GM19351 (cell line): Measurements from ENCODE around the gene KIF5C.

Source experiments
- ATAC-seq: cut with Tn5 transposase; IDR thresholded peaks from one replicate; pipeline ENCODE4 v1.9.1; 2021; ENCODE audit warnings: mild to moderate bottlenecking, moderate library complexity; ENCODE audit not compliant: unreplicated experiment

Gene KIF5C

DNA sequence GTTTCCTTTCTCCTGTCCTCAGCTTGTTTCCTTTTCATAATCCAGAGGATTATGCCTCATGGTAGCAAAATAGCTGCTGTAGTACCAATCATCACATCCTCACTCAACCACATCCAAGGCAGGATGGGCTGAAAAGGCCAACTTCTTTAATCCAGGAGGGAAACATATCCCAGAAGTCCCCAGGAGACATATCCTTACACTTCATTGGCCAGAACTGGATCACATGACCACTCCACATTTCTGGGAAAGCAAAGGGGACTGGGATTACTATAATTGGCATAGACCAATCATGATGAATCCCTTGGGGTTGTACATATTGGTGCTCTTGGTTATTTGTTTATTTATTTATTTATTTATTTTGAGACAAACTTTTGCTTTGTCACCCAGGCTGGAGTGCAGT lies 109.4 kb downstream of the KIF5C start:
- no peak for ATAC-seq

DNA sequence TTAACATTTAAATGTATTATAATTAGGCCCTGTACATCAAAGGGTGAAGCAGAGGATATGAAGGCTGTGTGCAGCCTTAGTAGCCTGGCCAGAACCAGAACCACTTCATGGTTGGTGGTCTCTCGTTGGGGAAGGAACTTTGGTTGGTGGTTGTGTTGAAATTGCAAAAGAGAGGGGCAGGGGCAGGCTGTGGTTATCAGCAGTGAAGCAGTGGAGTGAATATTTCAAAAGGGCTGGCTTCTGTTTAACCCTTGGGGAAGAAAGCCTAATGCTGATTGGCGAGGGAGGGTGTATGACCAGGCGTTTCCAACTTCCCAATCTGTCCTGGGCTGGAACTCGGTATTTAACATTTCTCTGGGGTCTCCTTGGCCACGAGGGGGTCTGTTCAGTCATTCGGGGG lies 112.3 kb downstream of the KIF5C start:
- ATAC-seq: no peak

DNA sequence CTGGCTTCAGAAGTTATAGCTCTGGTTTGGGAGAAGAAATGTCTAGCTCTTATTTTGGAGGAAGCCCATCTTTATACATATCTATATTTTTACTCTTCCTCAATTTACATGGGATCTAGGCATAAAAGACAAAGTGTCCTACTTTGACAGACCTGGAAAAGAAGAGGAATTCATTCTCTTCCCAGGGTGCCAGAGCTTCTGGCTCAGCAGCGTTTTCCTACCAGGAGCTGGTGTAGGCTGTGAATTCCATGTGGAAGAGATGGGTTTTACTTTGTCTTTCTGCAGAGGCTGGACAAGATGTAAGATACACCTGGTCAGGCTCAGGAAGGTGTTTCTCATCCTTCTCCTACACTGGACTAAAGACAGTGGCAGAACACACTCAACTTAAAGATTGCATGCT lies 113.3 kb downstream of the KIF5C start:
- no peak for ATAC-seq

DNA sequence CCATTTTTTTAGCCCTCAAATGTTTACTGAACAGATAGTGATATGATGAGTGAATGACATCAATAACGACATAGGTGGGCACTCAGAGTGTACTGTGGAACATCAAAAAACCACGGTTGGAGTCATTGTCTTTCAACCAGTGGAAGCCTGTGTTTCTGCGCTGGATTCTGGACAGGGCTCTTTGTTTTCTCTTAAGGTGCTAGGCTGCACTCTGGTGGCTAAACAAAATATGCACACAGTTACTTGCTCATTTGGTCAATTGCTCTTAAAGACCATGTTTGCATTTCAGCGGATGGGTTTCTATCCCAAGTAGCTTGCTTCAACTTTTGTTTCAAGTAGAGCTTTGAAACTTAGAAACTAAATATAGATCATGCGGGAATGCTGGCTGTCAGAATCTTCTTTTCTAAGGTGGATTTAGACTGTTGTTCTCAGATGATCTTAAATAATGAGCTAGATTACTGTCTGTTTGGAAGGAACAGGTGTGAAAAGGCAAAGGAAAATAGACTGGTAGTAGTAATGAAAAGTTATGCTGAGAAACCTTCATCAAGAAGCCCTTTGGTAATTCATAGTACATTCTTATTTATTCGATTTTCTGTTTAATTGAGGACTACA lies 115.0 kb downstream of the KIF5C start:
- ATAC-seq: peak; percentile 93

DNA sequence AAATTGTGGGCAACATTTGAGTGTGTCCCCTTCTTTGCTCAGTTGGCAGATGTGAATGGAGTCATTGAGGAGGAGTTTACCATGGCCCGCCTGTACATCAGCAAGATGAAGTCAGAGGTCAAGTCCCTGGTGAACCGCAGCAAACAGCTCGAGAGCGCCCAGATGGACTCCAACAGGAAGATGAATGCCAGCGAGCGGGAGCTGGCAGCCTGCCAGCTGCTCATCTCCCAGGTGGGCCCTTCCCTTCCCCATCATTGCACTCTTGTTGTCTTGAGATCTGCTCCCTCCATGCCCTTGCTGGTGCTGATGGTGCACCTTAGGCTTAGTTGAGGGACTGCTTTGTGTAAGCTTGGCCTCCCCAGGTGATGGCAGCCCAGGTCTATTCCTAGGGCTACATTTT lies 115.9 kb downstream of the KIF5C start:
- no peak for ATAC-seq

DNA sequence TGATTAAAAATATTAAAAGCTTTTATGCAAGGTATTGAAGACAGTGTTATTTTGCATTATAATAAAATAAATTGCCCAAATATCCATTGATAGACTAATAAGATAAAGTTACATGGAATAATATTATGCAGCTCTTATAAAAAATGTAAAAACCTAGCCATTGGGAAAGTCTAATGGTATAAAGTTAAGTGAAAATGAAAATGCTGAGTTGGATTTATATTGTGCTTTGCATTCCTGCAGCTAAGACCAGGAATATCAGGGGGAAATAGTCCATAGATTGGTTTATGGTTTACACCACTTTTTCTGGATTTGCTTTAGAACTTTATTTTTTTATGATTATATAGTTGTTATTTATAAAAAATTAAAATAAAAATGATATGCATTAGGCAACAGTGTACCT lies 117.4 kb downstream of the KIF5C start:
- no peak for ATAC-seq

DNA sequence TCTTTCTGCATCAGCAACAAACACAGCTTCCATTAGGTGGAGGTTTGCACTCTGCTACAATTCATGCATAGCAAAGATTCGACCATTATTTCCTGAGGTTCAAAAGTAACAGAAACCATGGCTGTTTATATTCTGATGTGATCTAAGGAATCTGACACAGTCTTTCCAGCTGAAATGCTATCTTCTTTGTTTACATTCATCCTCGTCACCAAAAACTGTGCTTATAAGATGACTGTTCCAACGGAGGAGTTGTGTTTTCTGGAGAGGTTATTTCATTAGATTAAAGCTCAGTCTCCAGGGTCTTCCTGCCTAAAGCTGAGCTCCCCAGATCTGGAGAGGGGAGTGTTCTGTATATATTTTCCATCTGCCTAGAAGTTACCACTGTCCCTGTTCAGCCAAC lies 118.3 kb downstream of the KIF5C start:
- ATAC-seq: no peak

DNA sequence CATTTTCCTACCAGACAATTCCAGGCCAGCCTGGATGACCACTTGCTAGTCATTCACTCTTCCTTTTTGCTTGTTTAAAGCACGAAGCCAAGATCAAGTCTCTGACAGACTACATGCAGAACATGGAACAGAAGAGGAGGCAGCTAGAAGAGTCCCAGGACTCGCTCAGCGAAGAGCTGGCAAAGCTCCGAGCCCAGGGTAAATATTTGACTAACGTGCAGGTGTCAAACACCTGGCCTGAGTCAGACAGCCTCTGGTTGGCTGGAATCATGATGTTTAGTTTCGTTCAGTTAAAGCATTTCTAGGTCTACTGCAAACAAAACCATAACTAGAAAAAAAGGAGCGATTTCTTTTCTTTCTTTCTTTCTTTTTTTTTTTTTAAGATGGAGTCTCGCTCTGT lies 119.3 kb downstream of the KIF5C start:
- no peak for ATAC-seq

DNA sequence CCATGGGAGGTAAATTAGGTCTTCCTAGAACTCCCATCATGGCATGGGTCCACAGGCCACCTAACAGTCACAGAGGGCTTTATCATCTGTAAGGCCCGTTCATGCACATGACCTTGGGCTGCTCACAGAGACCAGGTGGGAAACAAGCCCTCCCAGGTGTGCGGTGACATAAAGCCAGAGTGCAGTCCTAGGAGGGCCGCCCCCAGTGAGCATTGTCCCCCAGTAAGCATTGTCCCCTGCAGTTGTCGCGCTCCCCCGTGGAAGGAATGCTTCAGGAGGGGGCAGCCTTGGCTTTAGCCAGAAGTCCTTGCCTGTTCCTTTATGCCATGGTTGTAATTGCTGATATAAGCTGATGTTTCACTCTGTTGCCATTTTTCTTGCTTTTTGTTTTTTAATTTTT lies 121.8 kb downstream of the KIF5C start:
- no peak for ATAC-seq

DNA sequence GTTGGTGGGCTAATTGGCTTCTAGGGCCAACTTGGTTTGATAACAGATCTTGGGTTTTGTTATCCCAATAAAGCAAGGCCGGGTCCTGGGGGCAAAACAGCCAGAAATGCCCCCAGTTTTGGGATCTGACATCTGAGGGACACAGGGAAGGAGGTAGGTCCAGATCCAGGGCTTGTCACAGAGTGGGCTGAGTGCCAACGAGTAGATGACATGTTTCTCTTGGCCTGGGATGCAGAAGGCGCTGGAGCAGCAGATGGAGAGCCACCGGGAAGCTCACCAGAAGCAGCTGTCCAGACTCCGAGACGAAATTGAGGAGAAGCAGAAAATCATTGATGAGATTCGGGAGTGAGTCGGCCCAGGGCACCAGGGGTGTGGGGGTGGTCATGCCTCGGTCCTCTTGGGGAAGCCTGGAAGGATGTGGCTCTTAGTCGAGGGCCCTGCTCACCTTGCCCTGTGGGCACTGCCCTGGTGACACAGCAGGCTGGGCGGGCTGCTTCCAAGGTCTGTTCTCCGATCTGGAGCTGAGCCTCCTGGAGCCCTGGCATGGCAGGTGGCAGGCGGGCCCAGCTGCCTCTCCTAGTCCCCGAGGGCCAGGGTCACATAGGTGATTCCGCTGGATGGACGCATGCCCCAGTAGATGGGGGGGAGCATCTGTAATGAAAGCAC lies 123.3 kb downstream of the KIF5C start:
- no peak for ATAC-seq

DNA sequence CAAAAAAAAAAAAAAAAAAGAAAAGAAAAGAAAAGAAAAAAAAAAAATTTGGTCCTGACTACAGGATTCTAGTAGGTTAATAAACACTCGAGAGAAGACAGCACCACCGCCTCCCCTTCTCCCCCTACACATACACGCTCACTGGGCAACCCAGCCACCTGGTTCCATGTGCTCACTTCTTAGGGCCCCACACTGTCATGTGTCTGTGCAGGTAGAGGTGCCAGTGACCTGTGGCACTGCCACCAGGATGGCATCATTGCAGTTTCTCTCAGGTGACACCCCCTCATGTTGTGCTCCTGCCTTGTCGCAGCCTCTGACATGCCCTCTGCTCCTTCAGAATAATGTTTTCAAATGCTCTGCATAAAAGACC lies 123.8 kb downstream of the KIF5C start:
- no peak for ATAC-seq

DNA sequence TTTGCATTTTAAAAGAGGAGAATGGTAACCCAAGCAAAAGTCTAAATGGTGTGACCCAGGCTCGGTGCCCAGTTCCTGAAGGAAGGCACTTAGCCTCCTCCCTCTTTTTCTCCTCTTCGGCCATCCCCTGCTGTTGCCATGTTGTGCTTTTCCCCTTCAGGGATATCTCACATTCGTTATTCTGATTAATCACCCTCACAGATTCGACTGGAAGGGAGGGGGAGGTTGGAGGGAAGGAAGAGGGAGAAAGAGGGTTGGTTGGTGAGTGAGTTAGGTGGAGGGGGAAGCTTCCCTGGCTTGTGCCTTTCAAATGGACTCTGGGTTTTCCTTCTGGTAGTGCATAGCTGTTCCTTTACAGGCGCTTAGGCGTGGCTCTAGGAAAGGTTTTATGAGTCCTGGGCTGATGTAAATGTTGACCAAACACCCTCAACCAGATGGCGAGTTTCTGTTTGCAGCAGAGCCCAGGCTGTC lies 124.5 kb downstream of the KIF5C start:
- no peak for ATAC-seq

DNA sequence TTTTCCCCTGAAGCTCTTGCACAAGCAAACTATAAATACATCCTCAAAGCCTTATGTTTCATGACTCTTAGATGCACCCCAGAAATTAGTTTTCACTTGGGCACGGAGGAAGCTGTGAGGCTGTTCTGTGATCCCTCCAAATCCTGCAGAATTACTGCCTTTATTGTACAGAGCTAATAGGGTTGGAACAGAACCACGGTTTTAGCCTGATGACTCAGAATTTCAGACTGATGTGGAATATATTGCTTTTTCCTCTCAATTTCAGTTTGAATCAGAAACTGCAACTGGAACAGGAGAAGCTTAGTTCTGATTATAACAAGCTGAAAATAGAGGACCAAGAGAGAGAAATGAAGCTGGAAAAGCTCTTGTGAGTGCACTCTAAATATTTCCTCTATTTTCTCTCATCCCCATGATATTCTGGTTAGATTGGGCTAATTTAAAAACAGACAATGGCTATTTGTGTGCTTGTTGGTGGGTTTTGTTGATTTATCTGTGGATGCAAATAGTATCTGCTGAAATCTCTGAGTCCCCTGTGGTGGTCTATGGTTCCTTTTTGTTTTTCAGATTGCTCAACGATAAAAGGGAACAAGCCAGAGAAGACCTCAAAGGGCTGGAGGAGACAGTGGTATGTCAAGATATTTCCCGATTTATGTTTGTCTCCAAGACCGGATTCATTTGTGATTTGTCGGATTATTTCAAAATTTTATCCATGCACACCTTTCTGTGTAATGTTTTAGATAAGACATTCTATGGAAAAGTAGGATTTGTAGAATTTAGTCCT lies 125.3 kb downstream of the KIF5C start:
- no peak for ATAC-seq

DNA sequence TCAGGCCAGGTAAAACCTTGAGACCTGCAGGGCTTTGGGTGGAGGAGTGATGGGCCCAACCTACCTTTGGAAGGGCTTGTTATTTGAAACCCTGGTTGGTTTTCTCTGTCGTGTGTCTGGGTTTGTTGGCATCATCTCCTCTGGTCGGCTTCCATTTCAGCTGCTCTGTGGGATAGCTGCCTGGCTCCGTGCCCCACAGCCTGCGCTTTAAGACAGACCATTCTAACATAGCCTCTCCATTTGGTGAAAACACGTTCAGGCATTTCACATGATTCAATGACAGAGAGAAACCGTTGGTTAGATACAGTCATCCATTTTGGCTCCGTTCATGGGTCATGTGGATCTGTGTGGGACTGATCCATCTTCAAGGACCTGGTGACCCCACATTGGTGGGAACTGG lies 126.5 kb downstream of the KIF5C start:
- ATAC-seq: no peak

DNA sequence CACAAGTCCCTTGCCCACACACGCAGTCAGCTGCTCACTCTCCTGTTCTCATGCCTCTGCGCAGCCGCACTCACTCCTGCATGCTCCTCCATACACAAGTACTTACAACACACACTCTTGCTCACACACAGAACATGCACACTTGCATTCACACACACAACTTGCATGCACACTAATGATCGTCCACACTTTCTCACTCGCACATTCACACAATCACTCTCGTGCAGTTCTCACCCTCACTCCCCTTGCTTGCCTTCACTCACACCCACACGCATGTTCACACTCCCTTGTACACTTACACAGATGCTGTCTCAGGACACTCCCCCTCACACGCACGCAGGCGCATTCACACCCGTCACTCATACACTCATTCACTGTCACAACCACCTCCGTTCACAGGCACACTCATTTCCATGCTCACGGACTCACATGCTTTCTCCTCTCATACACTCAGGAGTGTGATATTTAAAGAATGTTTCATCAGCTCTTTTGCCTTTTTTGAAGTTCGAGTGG lies 127.4 kb downstream of the KIF5C start:
- no peak for ATAC-seq

DNA sequence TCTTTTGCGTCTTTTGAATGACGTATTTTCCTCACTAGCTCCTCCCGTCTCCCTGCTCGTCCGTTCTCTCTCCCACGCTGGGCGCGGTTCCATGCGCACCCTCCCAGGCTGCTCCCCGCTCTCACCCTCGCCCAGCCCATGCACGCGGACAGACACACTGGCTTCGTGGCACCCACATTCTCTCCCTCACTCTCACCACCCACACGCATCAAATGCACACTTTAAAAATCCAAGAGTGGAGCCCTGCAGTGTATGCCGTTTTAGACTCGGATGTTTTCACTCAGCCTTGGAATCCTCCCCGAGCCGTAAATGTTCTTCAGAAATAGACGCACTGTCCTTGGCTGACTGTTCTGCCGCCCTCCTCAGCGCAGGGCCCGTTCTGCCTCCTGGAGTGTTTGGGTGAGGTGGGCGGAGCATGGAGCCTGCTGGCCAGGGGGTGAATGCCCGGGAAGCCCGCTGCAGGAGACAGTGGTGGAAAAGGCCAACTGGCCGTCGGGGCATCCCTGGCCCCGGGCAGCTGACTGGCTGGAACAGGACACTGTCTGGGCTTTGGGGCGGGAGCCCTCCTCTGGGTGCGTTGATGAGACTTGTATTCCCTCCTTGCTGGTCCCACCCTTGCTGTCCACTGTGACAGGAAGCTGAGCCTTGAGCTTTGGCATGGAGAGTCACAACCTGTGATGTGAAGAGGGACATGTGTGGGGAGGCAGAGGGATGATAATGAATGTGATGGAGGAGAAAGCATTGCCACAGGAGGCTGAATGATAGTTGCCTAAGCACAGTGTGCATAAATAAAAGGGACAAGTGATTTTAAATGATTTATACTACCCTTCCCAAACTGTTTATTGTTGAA lies 128.1 kb downstream of the KIF5C start:
- no peak for ATAC-seq

DNA sequence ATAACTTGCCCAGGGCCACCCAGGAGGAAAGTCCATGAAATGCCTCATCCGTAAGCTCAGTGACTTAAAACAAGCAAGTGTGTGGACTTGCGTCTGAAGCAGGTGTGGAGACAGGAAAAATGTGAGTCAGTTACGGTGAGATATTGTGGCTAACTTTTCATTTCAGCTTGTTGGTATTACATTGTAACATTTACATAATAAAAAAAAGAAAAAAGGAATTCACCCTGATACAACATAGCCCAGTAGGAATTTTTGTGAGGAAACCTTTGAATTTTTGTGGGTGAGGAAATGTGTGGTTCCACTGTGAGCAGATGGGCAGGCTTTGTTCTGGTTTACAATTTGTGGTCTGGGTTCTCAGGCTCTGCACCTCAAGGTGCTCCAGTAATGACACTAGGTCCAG lies 129.8 kb downstream of the KIF5C start:
- ATAC-seq: no peak

DNA sequence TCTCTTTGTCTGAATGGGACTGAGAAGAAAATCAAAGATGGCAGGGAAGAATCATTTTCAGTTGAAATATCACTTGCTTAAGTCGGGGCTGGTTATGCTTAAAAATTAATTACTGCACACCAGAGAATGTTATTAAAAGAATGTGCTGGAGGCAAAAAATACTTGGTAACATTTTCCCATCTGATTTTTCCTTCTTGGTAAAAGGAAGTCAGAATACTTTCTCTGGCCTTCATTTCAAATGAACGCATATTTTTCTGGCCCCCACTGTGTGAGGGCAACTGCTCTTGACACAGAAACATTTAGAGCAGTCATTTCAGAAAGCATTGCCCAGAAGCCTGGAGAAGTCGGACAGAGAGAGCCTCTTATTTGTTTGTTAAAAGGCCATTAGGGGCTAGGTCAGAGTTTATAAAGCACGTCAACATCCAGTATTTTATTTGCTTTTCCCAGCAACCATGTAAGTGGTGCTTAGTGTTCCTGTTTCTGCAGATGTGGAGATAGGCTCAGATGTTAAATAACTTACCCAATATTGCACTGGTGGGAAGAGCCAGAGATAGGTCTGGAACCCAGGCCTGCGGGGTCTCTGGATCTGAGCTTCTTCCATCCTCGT lies 130.5 kb downstream of the KIF5C start:
- ATAC-seq: no peak

DNA sequence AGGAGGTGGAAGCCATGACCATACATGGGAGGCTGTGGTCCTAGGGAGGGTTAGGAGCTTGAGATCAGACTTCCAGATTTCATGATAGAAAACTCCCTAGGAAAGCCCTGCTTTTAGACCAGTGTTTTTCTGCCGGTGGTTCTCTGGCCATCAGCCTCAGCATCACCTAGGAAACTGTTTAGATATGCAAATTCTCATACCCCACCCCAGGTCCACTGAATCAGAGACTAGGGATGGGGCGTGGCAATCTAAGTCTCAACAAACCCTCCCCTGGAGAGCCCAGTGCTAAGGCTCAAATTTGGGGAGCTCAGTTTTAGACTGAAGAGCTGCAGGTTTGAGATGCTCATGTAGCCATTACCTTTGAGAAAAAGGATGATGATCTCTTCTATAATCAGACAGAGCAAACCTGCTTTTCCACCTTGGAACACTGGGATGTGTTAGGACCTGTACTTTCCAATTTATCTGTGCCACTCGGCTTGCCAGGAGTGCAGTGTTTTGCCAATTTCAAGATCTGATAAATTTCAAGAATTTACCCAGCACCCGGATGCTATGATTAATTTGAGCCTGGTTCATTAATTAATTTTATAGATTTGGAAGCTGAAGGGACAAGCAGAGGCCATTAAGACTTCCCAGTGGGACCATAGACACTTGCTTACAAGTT lies 132.0 kb downstream of the KIF5C start:
- no peak for ATAC-seq

DNA sequence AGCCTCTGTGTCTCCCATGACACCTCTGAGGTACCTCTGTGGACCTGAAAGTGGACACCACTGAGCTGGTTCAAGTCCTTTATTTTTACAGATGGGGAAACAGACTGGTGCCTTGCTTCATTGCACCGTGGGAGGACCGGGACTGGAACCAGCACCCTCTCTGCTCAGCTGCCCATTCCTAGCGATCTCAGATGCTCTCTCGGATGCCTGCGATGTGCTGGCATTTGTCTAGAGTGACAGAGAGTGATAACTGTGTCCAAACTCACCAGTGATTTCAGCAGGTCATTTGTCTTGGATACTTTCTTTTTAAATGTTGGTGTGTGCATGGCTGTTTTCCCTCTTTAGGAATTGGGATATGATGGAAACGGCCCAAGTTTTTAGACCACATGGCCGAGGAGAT lies 133.4 kb downstream of the KIF5C start:
- no peak for ATAC-seq
